ENCODE measurements around the gene EYA2. TPM values are rescaled to one million over a fixed set of nuclear protein-coding genes. Genes with fewer than 3 reads are reported as not detected.
A peak's percentile ranks its signal among the peaks of the same experiment; 100 is the strongest.

Gene EYA2
- total and polyA plus RNA-seq, 2 of the 4 experiments (the other 2 are of a cell fraction): 2.3 to 5.4 TPM

GRCh38 chr20:47040506-47041125, 146.0 kb downstream of the EYA2 start:
- H3K18ac ChIP-seq (ENCODE audit: low read depth, low read length): no peak overlapping the region
- intact Hi-C loops (cut with micrococcal nuclease): no loop called here
- H4K8ac ChIP-seq (ENCODE audit: low read depth in 2 of 2, low read length in 2 of 2): no peak overlapping the region
- dilution Hi-C loops (cut with HindIII; ENCODE audit: low sequenced_read_pairs, unreplicated experiment): no loop called here
- DNase-seq (no peak), ATAC-seq (ENCODE audit: low read depth) (no peak)
- POLR2A ChIA-PET (ENCODE audit: unreplicated experiment): no interaction called here
- H3K4ac ChIP-seq (ENCODE audit: low read depth, low read length): no peak overlapping the region; the same call in 1 of the 2 replicates
- no peak overlapping the region for H3K27ac ChIP-seq (ENCODE audit: insufficient read depth, low read length)
- peaks cover 7% of the 10 kb centered on the region; the same call in 1 of the 2 replicates for H3K9me3 ChIP-seq (ENCODE audit: control insufficient read depth, insufficient read depth, low read length)
- H3K27me3 ChIP-seq (ENCODE audit: control insufficient read depth, insufficient read depth, low read length): no peaks in the 10 kb centered on the region
- H2AFZ ChIP-seq (replicated peaks; ENCODE audit: low read length, poor library complexity): no peak overlapping the region
- no peak overlapping the region for H2BK120ac ChIP-seq (ENCODE audit: low read depth, low read length)
- H4K91ac ChIP-seq (ENCODE audit: insufficient read depth, low read depth, low read length): no peak overlapping the region
- no peak overlapping the region for H2BK20ac ChIP-seq (ENCODE audit: low read depth, low read length)
- no peaks in the 10 kb centered on the region for H3K36me3 ChIP-seq (ENCODE audit: control insufficient read depth, insufficient read depth, low read length)
- no peaks in the 10 kb centered on the region for H4K20me1 ChIP-seq (ENCODE audit: insufficient read depth, low read length)
- no peak overlapping the region for H2AK9ac ChIP-seq (replicated peaks; ENCODE audit: low read depth, low read length, poor library complexity)
- no peak overlapping the region for H3K9ac ChIP-seq (ENCODE audit: low read depth, low read length)
- H3K79me1 ChIP-seq (ENCODE audit: low read depth in 1 of 2, low read length in 2 of 2): no peaks in the 10 kb centered on the region
- no peak overlapping the region for H2AK5ac ChIP-seq (ENCODE audit: low read depth, low read length)
- H2BK5ac ChIP-seq (ENCODE audit: low read depth, low read length, poor library complexity, severe bottlenecking): no peak overlapping the region
- whole genome bisulfite sequencing, 2 experiments (ENCODE audit: extremely low coverage in 2 of 2, insufficient read length in 1 of 2): 83% methylated on average over 1 of the region's 5 CpGs; no CpG with 5 or more reads in 1 of the 2 experiments
- CTCF ChIA-PET: no interaction called here
- in situ Hi-C loops (cut with MboI; ENCODE audit: low sequenced_read_pairs): no loop called here
- H3K4me1 ChIP-seq (ENCODE audit: control insufficient read depth, insufficient read depth, low read length): peaks cover 6% of the 10 kb centered on the region; the same call in 1 of the 2 replicates
- no peaks in the 10 kb centered on the region; the same call in 1 of the 2 replicates for H3K9me1 ChIP-seq (ENCODE audit: insufficient read depth, low read length)
- H3K4me2 ChIP-seq (ENCODE audit: low read depth, low read length): no peak overlapping the region
- H2BK15ac ChIP-seq (ENCODE audit: low read depth, low read length): peak overlapping the region; percentile 53; the same call in 1 of the 3 replicates
- H3K56ac ChIP-seq (ENCODE audit: extremely low read depth, insufficient read depth, low read length): no peak overlapping the region
- no peak overlapping the region for H3K4me3 ChIP-seq (ENCODE audit: insufficient read depth, low read depth, low read length)
- H3K23ac ChIP-seq (ENCODE audit: low read depth, low read length): no peak overlapping the region
- 0 out of 2 replicates have a peak overlapping the region, but pooled peaks have one; percentile 16 for H3K14ac ChIP-seq (replicated peaks; ENCODE audit: low read depth, low read length)
- no TSS peak for BruUV-seq (replicated peaks)
- no peak for TF ChIP-seq NFE2L2 (IDR thresholded peaks at IDR 0.05; ENCODE audit: low read depth, low read length)
- no peak for TF ChIP-seq MAZ (IDR thresholded peaks at IDR 0.05; ENCODE audit: borderline replicate concordance, low read depth, low read length)
- no peak for TF ChIP-seq USF2 (IDR thresholded peaks at IDR 0.05; ENCODE audit: low read depth, low read length)
- TF ChIP-seq RFX5 (IDR thresholded peaks at IDR 0.05; ENCODE audit: low read depth, low read length): no peak
- TF ChIP-seq FOS (IDR thresholded peaks at IDR 0.05; ENCODE audit: low read depth, low read length): no peak
- TF ChIP-seq SMC3 (IDR thresholded peaks at IDR 0.05; ENCODE audit: low read depth, low read length): no peak
- no peak for TF ChIP-seq MXI1 (IDR thresholded peaks at IDR 0.05; ENCODE audit: borderline replicate concordance, low read depth, low read length)
- TF ChIP-seq MAFK (IDR thresholded peaks at IDR 0.05; ENCODE audit: low read depth, low read length): no peak
- no peak for TF ChIP-seq BHLHE40 (IDR thresholded peaks at IDR 0.05; ENCODE audit: low read depth, low read length)
- no peak overlapping the region for H4K5ac ChIP-seq (ENCODE audit: low read depth, low read length)

Data from IMR-90 (cell line).